Motor neuron (in vitro differentiated cells): ENCODE data around the gene TTLL13. TPM values are rescaled to one million over a fixed set of nuclear protein-coding genes. Genes with fewer than 3 reads are reported as not detected.

Source experiments
- ATAC-seq, 8 experiments: fragments of 200-7000 bp; cut with Tn5 transposase; replicated peaks in 6 of 8; 2 replicates each; pipeline ENCODE4 v1.8.0; 2021; ENCODE audit warnings: mild to moderate bottlenecking in 8 of 8, moderate library complexity in 8 of 8
- H3K27ac ChIP-seq, 2 donors: fragments of 250-450 bp; sonication (Bioruptor Pico); 2 replicates each; pipeline ENCODE4 v1.9.0; 2021; ENCODE audit warnings: antibody characterized with exemption in 2 of 2, mild to moderate bottlenecking in 2 of 2, moderate library complexity in 1 of 2
- H3K4me1 ChIP-seq, 2 donors: fragments of 250-450 bp; sonication (Bioruptor Pico); replicated peaks in 1 of 2; 2 replicates each; pipeline ENCODE4 v1.6.1; 2021; ENCODE audit warnings: antibody characterized with exemption in 2 of 2, mild to moderate bottlenecking in 2 of 2, moderate library complexity in 1 of 2
- H3K4me3 ChIP-seq, 5 donors: fragments of 250-450 bp; sonication (Bioruptor Pico); 2 replicates each; pipeline ENCODE4 v1.9.0; 2021; ENCODE audit warnings: antibody characterized with exemption in 5 of 5, mild to moderate bottlenecking in 5 of 5, moderate library complexity in 4 of 5
- WGBS, 10 experiments: fragments of 450-650 bp; shearing (Covaris generic); methylation state at CpG; one replicate each; pipeline ENCODE4 v1.0.0; 2022; 5-methylcytosine and 5-hydroxymethylcytosine counted together
- in situ Hi-C, 9 experiments: fragments of 400-800 bp; cut with MboI; loops; one replicate each; pipeline ENCODE4 v1.15.0; 2021; ENCODE audit warnings: low sequenced_read_pairs in 9 of 9, low pct_unique_long_range_greater_than_20kb in 2 of 9; ENCODE audit not compliant: unreplicated experiment in 9 of 9
- total RNA-seq, 8 experiments: library from RNA; unstranded; fragments of 300-600 nt; gene quantifications; 2 replicates each; pipeline versions ENCODE4 v1.2.3 to v1.2.4, GENCODE V29; 2022

Gene TTLL13, protein sequence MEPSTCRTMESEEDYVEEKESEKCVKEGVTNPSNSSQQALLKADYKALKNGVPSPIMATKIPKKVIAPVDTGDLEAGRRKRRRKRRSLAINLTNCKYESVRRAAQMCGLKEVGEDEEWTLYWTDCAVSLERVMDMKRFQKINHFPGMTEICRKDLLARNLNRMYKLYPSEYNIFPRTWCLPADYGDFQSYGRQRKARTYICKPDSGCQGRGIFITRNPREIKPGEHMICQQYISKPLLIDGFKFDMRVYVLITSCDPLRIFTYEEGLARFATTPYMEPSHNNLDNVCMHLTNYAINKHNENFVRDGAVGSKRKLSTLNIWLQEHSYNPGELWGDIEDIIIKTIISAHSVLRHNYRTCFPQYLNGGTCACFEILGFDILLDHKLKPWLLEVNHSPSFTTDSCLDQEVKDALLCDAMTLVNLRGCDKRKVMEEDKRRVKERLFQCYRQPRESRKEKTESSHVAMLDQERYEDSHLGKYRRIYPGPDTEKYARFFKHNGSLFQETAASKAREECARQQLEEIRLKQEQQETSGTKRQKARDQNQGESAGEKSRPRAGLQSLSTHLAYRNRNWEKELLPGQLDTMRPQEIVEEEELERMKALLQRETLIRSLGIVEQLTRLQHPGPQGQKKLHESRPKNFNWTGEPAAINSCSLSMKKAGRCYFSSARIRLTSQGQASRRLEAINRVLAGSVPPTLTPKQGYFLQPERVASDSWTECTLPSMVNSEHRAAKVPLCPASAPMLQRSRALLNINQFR
- total RNA-seq = 1 to 10 TPM in 1 of 8 experiments, under 1 TPM in 6, not detected in 1; 0.16 to 1.5 (median 0.50) TPM

DNA sequence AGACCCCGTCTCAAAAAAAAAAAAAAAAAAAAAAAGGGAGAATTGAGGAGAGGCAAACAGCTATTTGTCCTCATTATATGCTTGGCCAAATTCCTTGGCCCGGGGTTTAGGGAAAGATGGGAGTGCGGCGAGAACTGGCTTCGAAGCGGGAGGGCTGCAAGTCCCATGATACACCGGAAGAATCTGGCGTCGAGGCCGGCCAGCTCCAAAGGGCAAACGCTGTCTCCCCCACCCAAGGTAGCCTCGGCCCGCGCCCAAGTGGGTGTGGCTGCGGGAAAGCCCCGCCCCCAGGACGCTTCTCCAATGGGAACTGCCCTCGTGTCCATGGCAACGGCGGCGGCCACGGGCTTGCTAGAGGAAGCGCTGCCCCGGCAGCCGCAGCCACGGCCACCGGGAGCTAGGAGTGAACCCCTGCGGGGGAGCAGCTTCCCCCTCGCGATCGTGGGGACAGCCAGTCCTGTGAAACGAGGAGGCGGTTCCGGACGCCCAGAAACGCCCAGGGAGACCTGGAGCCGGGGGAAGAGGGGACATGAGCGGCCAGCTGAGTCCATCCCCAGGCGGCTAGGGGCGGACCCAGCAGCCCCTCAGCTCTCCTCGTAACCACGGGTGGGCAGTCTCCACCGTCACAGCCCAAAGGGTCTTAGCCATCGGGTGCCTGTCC lies at the start of gene TTLL13:
TSS of gene TTLL13 (plus strand) at position 354 of the 661 bp plus-strand sequence. CDS start 1,075 bp downstream, outside the sequence.
- WGBS, 10 experiments = 0 to 4% (median 0%) methylated on average over 2 to 5 of the region's 44 CpGs; no CpG with 5 or more reads in 4 of the 10 experiments
- Histone ChIP-seq H3K4me1 (peaks cover 4 to 5% of the 10 kb centered on the region in 2 donors), H3K4me3 (peak within 1 kb of the TSS; percentile 42 to 65 (median 54)), H3K27ac (peak within 1 kb of the TSS; percentile 44 to 81)
- ATAC-seq = peak; percentile 94 to 99 (median 96)
- in situ Hi-C loops = no loop called here

DNA sequence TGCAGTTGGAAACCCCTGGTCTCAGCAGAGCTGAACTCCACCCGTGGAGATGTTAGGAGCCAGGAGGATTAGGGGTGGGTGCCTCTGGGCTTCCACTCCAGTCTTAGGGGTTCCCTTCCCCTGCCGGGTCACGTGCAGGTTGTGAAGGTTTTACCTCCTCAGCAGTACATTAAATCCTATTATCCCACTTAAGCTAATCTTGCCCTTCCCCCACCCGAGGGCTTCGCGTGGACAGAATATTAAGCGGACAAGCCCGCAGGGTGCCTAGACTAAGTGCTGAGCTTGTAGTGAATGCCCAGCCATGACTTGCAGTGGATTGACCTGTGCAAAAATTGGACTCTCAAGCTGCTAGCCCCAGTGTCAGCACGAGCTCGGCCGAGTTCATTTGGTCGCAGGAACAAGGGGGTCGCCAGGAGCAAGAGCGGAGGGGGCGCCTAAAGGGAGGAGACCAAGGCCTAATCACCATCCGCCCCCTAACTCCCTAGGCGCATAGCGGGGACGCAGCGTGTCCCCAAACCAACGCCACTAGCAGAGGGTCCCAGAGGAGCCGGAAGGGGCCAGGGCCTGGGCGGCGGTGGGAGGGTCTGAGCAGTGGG lies 48.7 kb upstream of the TTLL13 start:
- in situ Hi-C loops = no loop called here
- Histone ChIP-seq H3K4me3 (peak overlapping the region; percentile 62 to 86 (median 71)), H3K4me1 (peaks cover 14 to 15% of the 10 kb centered on the region in 2 donors), H3K27ac (peak overlapping the region; percentile 53 to 58)
- peak in 4 of 8 experiments; percentile 0 to 43 (median 15) for ATAC-seq
- 0 to 37% (median 25%) methylated on average over 1 to 12 of the region's 24 CpGs; no CpG with 5 or more reads in 3 of the 10 experiments for WGBS, 10 experiments

DNA sequence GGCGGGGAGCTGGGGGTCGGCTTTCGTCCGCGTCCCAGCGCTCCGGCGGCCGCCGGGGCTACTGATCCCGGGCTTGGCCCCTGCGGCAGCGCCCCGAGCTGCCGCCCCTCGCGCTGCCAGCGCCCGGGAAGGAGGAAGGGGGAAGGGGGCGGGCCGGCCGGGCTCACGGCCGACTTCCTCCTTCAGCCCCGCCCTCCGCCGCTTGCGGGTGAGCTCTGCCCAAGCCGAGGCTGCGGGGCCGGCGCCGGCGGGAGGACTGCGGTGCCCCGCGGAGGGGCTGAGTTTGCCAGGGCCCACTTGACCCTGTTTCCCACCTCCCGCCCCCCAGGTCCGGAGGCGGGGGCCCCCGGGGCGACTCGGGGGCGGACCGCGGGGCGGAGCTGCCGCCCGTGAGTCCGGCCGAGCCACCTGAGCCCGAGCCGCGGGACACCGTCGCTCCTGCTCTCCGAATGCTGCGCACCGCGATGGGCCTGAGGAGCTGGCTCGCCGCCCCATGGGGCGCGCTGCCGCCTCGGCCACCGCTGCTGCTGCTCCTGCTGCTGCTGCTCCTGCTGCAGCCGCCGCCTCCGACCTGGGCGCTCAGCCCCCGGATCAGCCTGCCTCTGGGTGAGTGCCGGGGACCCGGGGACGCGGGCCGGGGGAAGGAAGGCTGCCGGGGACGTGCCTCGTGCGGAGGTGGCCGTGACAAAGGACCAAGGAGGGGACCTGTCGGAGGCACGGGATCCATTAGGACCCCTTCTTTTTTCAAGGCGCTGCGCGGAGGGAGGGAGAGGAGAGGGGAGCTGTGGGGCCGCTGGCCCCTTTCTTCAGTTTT lies 48.0 kb upstream of the TTLL13 start, which contains the start of gene SEMA4B:
TSS of gene SEMA4B (plus strand) at position 201 of the 814 bp plus-strand sequence. CDS start at position 450, 249 bp downstream.
- 0 to 6% (median 0%) methylated on average over 3 to 7 of the region's 88 CpGs; no CpG with 5 or more reads in 7 of the 10 experiments for WGBS, 10 experiments
- peak; percentile 78 to 92 (median 88) for ATAC-seq
- in situ Hi-C loops = no loop called here
- peaks cover 14 to 15% of the 10 kb centered on the region in 2 donors for H3K4me1 ChIP-seq
- H3K4me3 ChIP-seq = peak within 1 kb of the TSS; percentile 62 to 86 (median 71)
- H3K27ac ChIP-seq = peak within 1 kb of the TSS; percentile 53 to 58

DNA sequence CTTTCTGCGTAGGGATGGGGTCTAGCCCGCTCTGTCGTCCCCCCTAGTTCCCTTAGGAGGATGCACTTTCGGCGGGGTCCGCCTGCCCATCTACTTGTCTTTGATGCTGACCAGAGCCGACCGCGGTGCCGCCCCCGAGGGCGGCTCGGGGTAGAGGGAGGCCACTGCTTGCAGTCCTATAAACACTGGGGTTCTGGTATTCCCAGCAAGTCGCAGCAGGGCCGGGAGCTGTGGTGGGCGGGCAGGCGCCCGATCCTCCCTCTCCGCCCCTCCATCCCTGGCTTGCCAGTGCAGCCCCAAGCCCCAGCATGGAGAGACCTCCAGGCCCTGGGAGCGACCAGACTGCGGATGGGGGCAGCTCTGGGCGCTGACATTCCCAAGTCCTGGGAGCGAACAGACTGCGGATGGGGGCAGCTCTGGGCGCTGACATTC lies 47.4 kb upstream of the TTLL13 start:
- H3K4me3 ChIP-seq = peak overlapping the region; percentile 62 to 86 (median 71)
- WGBS, 10 experiments = 0% methylated on average over 1 to 8 of the region's 25 CpGs; no CpG with 5 or more reads in 7 of the 10 experiments
- peaks cover 14 to 15% of the 10 kb centered on the region in 2 donors for H3K4me1 ChIP-seq
- H3K27ac ChIP-seq = peak overlapping the region; percentile 53 to 58
- ATAC-seq = peak; percentile 7 to 31 (median 25)
- in situ Hi-C loops = no loop called here

DNA sequence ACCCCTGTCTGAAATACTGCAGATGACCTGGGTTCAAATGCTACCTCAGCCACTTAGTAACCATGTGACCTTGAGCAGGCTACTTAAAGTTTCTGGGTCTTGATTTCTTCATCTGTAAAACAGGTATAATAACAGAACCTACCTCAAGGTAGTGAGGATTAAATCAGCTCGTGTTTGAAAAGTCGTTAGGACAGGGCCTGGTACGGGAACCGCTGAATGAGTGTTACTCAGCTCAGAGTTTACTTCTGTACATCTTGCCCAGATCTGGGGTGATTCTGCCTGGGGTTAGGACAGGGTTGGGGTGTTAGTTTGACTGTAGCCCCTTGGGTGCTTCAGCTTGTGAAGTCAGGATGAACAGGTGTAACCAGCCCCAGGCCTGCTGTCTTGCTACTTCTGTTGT lies 46.4 kb upstream of the TTLL13 start:
- 60 to 100% (median 95%) methylated on average over 1 to 4 of the region's 4 CpGs; no CpG with 5 or more reads in 4 of the 10 experiments for WGBS, 10 experiments
- peaks cover 14 to 15% of the 10 kb centered on the region in 2 donors for H3K4me1 ChIP-seq
- in situ Hi-C loops = no loop called here
- no peak overlapping the region for H3K27ac ChIP-seq
- ATAC-seq = no peak
- peak overlapping the region in 2 of 5 donors; percentile 62 to 86 for H3K4me3 ChIP-seq

DNA sequence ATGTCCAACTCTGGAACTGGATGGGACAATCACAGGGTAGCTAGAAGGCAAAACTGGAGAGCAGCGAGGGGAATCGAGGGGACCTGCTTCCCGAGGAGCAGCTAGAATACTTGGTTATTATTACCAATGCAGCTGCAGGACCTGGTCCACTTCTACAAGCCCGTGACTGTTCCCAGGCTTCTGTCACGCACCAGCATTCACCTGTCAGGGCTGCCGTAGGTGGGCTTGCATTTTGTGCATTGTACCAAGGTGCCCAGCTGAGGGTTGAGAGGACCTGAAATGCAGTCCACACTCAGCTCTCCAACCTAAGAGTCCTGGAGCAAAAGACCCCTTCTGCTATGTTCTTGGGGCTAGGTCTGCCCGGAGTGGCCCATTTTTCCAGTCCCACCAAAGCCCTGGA lies 45.9 kb upstream of the TTLL13 start:
- ATAC-seq = no peak
- 88 to 100% (median 94%) methylated on average over 1 to 4 of the region's 7 CpGs; no CpG with 5 or more reads in 4 of the 10 experiments for WGBS, 10 experiments
- no peak overlapping the region for H3K27ac ChIP-seq
- in situ Hi-C loops = no loop called here
- no peak overlapping the region for H3K4me3 ChIP-seq
- peaks cover 14 to 15% of the 10 kb centered on the region in 2 donors for H3K4me1 ChIP-seq

DNA sequence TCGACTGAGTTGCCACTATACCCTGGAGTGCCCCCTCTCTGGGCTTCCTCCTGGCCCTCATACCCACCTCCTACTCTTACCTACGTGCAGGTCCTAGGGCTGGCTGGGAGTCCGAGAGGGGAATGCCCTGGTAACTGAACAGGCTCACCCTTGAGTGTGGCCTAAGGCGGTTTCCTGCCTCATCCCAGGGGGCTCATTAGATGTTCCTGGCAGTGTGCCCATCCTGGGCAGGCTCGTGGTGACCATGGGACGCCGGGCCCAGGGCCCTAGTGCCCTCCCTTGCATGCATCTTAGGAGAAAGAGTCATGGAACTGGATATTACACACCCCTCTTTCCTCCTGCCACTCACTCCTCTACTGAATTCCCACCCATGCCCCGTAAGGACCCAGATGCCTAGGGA lies 45.4 kb upstream of the TTLL13 start:
- peak in 2 of 8 experiments; percentile 11 to 38 for ATAC-seq
- WGBS, 10 experiments = 20 to 100% (median 70%) methylated on average over 1 to 2 of the region's 8 CpGs; no CpG with 5 or more reads in 4 of the 10 experiments
- Histone ChIP-seq H3K4me3 (no peak overlapping the region), H3K27ac (no peak overlapping the region), H3K4me1 (peaks cover 14 to 15% of the 10 kb centered on the region in 2 donors)
- in situ Hi-C loops = no loop called here

DNA sequence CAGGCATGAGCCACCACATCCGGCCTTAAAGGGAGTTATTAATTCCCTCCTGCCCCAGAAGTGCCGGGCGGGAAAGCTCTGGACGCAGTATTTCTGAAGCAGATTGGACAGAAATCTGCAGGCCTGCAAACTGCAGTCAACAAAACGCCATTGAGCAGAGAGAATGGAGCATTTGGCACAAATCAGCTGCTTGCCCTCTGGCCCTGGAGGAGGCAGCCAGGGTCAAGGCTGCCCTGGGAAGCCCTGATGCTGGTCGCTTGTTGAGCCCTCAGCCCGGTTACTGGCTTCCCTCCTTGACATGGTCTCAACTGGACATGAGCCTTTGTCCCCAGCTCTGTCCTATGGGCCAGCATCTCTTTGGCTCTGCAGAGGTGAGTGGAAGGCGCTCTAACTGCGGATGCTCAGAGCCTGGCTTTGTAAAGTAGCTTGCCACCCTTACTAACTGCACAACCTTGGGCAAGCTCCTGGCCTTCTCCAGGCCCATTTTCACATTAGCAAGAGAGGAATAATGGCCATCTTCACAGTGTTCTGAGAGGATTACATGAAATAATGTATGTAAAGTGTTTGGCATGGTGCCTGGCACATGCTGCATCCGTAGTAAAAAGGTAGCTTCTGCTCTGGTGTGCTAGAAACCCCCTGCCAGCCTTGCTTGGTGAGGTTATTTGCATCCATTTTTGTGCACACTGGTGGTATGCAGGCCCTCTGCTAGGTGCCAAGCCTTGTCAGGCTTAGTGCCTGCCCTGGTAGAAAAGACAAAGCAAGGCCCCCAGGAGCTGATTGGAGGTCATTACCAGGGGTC lies 44.1 kb upstream of the TTLL13 start:
- no peak for ATAC-seq
- 88 to 100% (median 90%) methylated on average over 1 to 6 of the region's 10 CpGs; no CpG with 5 or more reads in 5 of the 10 experiments for WGBS, 10 experiments
- Histone ChIP-seq H3K4me1 (peaks cover 14 to 15% of the 10 kb centered on the region in 2 donors), H3K27ac (no peak overlapping the region), H3K4me3 (no peak overlapping the region)
- in situ Hi-C loops = no loop called here

DNA sequence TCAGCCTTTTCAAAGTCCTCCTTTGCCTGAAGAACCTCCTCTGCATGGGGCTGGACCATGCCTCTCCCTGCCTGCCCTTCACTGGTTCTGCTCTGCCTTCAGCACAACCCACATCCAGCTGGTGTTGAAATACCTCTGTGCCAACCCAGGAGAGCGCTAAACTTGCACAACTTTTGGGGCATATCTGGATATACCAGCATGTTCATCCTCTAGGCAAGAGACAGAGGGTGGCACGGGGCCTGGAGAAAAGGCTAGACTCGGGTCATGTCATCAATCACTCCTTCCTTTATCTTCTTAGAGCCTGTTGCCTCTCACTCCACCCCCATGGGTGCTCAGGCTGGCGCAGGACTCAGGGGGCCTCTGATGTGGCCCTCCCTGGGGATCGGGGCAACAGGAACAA lies 43.5 kb upstream of the TTLL13 start:
- Histone ChIP-seq H3K4me3 (no peak overlapping the region), H3K27ac (no peak overlapping the region), H3K4me1 (peaks cover 10 to 11% of the 10 kb centered on the region in 2 donors)
- 60 to 100% (median 98%) methylated on average over 1 to 3 of the region's 5 CpGs; no CpG with 5 or more reads in 6 of the 10 experiments for WGBS, 10 experiments
- no peak for ATAC-seq
- in situ Hi-C loops = no loop called here

DNA sequence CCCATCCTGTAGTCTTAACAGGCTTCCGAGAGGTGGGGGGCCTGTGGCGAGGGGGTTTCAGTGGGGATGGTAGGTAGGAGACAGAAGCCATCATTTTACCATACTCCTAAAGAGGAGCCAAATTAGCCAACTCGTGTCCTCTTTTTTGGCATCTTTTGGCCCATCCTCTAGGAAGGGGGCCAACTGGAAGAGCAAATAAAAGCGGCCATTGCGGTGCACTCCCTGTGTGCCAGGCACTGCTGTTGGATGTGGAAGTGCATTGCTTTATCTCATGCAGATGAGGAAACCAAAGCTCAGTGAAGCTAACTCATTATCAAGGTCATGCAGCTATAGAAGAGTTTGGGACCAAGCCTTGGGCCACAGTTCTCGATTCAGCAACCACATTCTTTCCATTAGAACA lies 42.1 kb upstream of the TTLL13 start:
- Histone ChIP-seq H3K4me1 (peaks cover 11 to 15% of the 10 kb centered on the region in 2 donors), H3K4me3 (no peak overlapping the region), H3K27ac (no peak overlapping the region)
- no peak for ATAC-seq
- 87 to 100% (median 96%) methylated on average over 1 to 4 of the region's 6 CpGs; no CpG with 5 or more reads in 6 of the 10 experiments for WGBS, 10 experiments
- in situ Hi-C loops = no loop called here

DNA sequence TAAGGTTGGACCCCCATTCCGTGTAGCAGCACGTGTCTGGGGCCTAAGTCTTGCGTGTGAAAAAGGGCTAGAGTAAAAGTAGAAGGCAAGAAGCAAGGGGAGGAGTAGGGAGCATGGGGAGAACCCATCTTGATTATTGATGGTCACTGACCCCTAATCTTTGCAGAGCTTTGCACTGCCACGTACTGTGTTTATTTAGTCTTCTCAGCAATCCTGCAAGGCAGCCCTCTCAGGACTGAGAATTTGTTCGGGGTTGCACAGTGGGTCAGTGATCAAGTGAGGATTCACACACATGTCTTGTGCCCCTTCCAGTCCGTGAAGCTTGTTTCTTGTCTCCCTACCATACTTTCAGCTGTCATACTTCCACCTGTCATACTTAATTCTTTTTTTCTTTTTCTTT lies 41.0 kb upstream of the TTLL13 start:
- Histone ChIP-seq H3K4me3 (no peak overlapping the region), H3K4me1 (peaks cover 1 to 8% of the 10 kb centered on the region in 2 donors), H3K27ac (no peak overlapping the region)
- in situ Hi-C loops = no loop called here
- no peak for ATAC-seq
- WGBS, 10 experiments = 79 to 100% (median 95%) methylated on average over 1 to 6 of the region's 6 CpGs
